Ishikawa (cell line): Measurements from ENCODE around the gene SHLD3.

ENCODE experiments used
- CEBPB ChIP-seq: IDR thresholded peaks from 2 replicates; pipeline ENCODE4 v1.6.1; 2012
- CREB1 ChIP-seq: IDR thresholded peaks from 2 replicates; pipeline ENCODE4 v1.6.1; 2012; ENCODE audit warnings: low read depth
- EGR1 ChIP-seq: IDR thresholded peaks from 2 replicates; pipeline ENCODE4 v1.6.1; 2012
- EP300 ChIP-seq: IDR thresholded peaks from 2 replicates; pipeline ENCODE4 v1.6.1; 2012; ENCODE audit warnings: borderline replicate concordance
- MAX ChIP-seq: IDR thresholded peaks from 2 replicates; pipeline ENCODE4 v1.6.1; 2012
- RAD21 ChIP-seq: IDR thresholded peaks from 2 replicates; pipeline ENCODE4 v1.6.1; 2012; ENCODE audit warnings: low read depth
- REST ChIP-seq: IDR thresholded peaks from 2 replicates; pipeline ENCODE4 v1.6.1; 2012; ENCODE audit warnings: low read depth, mild to moderate bottlenecking
- USF1 ChIP-seq: IDR thresholded peaks from 2 replicates; pipeline ENCODE4 v1.6.1; 2012
- ZBTB7A ChIP-seq: IDR thresholded peaks from 2 replicates; pipeline ENCODE4 v1.6.1; 2012; ENCODE audit warnings: low read depth

- no peak for TF ChIP-seq REST
- no peak for TF ChIP-seq USF1
- TF ChIP-seq ZBTB7A: no peak
- no peak for TF ChIP-seq MAX
- TF ChIP-seq RAD21: no peak
- TF ChIP-seq EP300: no peak
- no peak for TF ChIP-seq CEBPB
- no peak for TF ChIP-seq CREB1
- TF ChIP-seq EGR1: no peak
Observed at GRCh38 chr5:65620021-65620420, 4.8 kb upstream of the SHLD3 start.
